Activated CD4-positive, alpha-beta T cell treated with anti-CD3 and anti-CD28 coated beads, Interleukin-2, amount 10 ng/mL, durations not matched to agents 24 days and 14 days (primary cell): ENCODE measurements around the gene CHGA. TPM values are rescaled to one million over a fixed set of nuclear protein-coding genes. Genes with fewer than 3 reads are reported as not detected.

Experiments used
- DNase-seq: peaks from one replicate; pipeline ENCODE4 v3.0.0; 2022
- H3K27ac Mint-ChIP-seq: one replicate; pipeline ENCODE4 v1.8.0; 2022; ENCODE audit warnings: mild to moderate bottlenecking, mixed read lengths
- H3K27me3 Mint-ChIP-seq: one replicate; pipeline ENCODE4 v1.8.0; 2022; ENCODE audit warnings: mixed read lengths
- H3K36me3 Mint-ChIP-seq: one replicate; pipeline ENCODE4 v1.8.0; 2022; ENCODE audit warnings: low read depth, mild to moderate bottlenecking, mixed read lengths
- H3K4me1 Mint-ChIP-seq: one replicate; pipeline ENCODE4 v1.8.0; 2021; ENCODE audit warnings: mixed read lengths
- H3K4me3 Mint-ChIP-seq: one replicate; pipeline ENCODE4 v1.8.0; 2022; ENCODE audit warnings: mild to moderate bottlenecking, moderate library complexity, mixed read lengths
- H3K9me3 Mint-ChIP-seq: one replicate; pipeline ENCODE4 v1.8.0; 2021; ENCODE audit warnings: mixed read lengths
- intact Hi-C: fragments of 100-400 bp; cut with micrococcal nuclease; formaldehyde crosslinking; loops from one replicate; pipeline ENCODE4 v1.15.1; 2023
- total RNA-seq: library from RNA; stranded (reverse); gene quantifications from 2 replicates; pipeline ENCODE4 v1.2.3, GENCODE V29; 2022

The CHGA gene
- total RNA-seq, 1 donor from 2014 or later: not detected

GRCh38 chr14:92929689-92930608 is 7.0 kb downstream of the CHGA start:
- no peak overlapping the region for H3K27ac Mint-ChIP-seq
- H3K9me3 Mint-ChIP-seq: no peaks in the 10 kb centered on the region
- no peak overlapping the region for H3K4me3 Mint-ChIP-seq
- no peak for DNase-seq
- no peaks in the 10 kb centered on the region for H3K36me3 Mint-ChIP-seq
- H3K27me3 Mint-ChIP-seq: no peaks in the 10 kb centered on the region
- intact Hi-C loops: no loop called here
- H3K4me1 Mint-ChIP-seq: no peaks in the 10 kb centered on the region

DNA sequence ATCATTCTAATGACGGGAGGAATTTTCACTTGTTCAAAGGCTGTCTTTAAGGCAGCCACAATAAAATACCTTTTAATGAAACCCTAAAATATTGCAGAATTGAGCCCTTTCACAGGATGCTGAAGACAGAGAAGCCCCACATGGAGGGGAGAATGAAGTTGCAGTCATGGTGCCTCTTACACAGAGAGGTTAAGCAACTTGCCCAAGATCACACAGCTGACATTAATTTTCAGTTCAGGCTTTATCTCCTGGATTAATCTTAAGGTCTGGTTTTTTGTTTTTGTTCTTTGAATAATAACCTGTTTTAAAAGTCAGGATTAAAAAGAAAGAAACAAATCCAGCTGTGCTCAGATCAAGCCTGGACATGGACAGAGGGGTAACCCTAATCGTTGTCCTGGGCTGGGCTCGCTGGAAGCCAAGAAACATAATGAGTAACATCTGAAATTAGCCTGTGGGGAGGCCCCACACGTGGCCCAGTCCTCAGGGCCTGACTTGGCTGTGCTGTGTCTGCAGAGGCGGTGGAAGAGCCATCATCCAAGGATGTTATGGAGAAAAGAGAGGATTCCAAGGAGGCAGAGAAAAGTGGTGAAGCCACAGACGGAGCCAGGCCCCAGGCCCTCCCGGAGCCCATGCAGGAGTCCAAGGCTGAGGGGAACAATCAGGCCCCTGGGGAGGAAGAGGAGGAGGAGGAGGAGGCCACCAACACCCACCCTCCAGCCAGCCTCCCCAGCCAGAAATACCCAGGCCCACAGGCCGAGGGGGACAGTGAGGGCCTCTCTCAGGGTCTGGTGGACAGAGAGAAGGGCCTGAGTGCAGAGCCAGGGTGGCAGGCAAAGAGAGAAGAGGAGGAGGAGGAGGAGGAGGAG is 8.0 kb downstream of the CHGA start:
- intact Hi-C loops: no loop called here
- Mint-ChIP-seq H3K36me3 (no peaks in the 10 kb centered on the region), H3K27me3 (no peaks in the 10 kb centered on the region), H3K4me1 (no peaks in the 10 kb centered on the region), H3K9me3 (no peaks in the 10 kb centered on the region), H3K27ac (no peak overlapping the region), H3K4me3 (no peak overlapping the region)
- DNase-seq: no peak

GRCh38 chr14:92931681-92932447 is 8.9 kb downstream of the CHGA start:
- H3K4me1 Mint-ChIP-seq: no peaks in the 10 kb centered on the region

GRCh38 chr14:92932448-92933395 is 9.8 kb downstream of the CHGA start:
- intact Hi-C loops: no loop called here
- Mint-ChIP-seq H3K4me3 (no peak overlapping the region), H3K27me3 (no peaks in the 10 kb centered on the region), H3K4me1 (no peaks in the 10 kb centered on the region), H3K36me3 (no peaks in the 10 kb centered on the region), H3K27ac (no peak overlapping the region), H3K9me3 (no peaks in the 10 kb centered on the region)
- no peak for DNase-seq

More at GRCh38 chr14:92931681-92932447, 8.9 kb downstream of the CHGA start:
- Mint-ChIP-seq H3K27ac (no peak overlapping the region), H3K9me3 (no peaks in the 10 kb centered on the region), H3K4me3 (no peak overlapping the region), H3K36me3 (no peaks in the 10 kb centered on the region), H3K27me3 (no peaks in the 10 kb centered on the region)
- no peak for DNase-seq
- intact Hi-C loops: no loop called here

DNA sequence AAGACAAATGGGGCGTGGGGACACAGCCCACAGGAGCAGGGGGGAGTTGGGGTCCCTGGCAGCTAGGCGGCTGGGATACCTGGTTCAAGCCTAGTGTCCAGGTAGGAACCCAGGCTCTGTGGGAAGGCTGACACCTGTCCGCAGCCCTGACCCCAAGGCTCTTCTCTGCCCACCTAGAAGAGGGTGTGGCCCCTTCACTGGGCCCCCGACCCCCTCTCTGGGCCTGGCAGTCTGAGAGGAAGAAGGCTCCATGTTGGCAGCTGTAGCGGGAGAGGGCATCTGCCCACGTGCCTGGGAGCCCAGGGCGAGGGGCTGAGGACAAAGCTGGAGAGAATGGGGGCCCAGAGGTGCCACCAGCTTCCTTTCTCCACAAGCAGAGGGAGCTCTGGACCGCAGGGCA is 10.5 kb downstream of the CHGA start:
- Mint-ChIP-seq H3K36me3 (no peaks in the 10 kb centered on the region), H3K27me3 (no peaks in the 10 kb centered on the region), H3K27ac (no peak overlapping the region), H3K4me3 (no peak overlapping the region), H3K9me3 (no peaks in the 10 kb centered on the region), H3K4me1 (no peaks in the 10 kb centered on the region)
- DNase-seq: no peak
- intact Hi-C loops: no loop called here

- no peak overlapping the region for H3K4me3 Mint-ChIP-seq
- DNase-seq: no peak
- no peaks in the 10 kb centered on the region for H3K4me1 Mint-ChIP-seq
- peak overlapping the region; percentile 43 for H3K27ac Mint-ChIP-seq
- no peaks in the 10 kb centered on the region for H3K36me3 Mint-ChIP-seq
- intact Hi-C loops: no loop called here
- H3K9me3 Mint-ChIP-seq: no peaks in the 10 kb centered on the region
- H3K27me3 Mint-ChIP-seq: no peaks in the 10 kb centered on the region
Observed at GRCh38 chr14:92934196-92935085, 11.5 kb downstream of the CHGA start.

- peak overlapping the region; percentile 13 for H3K27ac Mint-ChIP-seq
- H3K4me3 Mint-ChIP-seq: no peak overlapping the region
- H3K27me3 Mint-ChIP-seq: no peaks in the 10 kb centered on the region
- no peaks in the 10 kb centered on the region for H3K9me3 Mint-ChIP-seq
- intact Hi-C loops: no loop called here
- H3K36me3 Mint-ChIP-seq: no peaks in the 10 kb centered on the region
- no peaks in the 10 kb centered on the region for H3K4me1 Mint-ChIP-seq
- DNase-seq: no peak
Observed at GRCh38 chr14:92935446-92935845, 12.5 kb downstream of the CHGA start.

- no peak overlapping the region for H3K4me3 Mint-ChIP-seq
- H3K27me3 Mint-ChIP-seq: no peaks in the 10 kb centered on the region
- intact Hi-C loops: no loop called here
- H3K9me3 Mint-ChIP-seq: no peaks in the 10 kb centered on the region
- no peaks in the 10 kb centered on the region for H3K4me1 Mint-ChIP-seq
- DNase-seq: no peak
- no peak overlapping the region for H3K27ac Mint-ChIP-seq
- no peaks in the 10 kb centered on the region for H3K36me3 Mint-ChIP-seq
Observed at GRCh38 chr14:92936085-92936484, 13.1 kb downstream of the CHGA start.

- no peak for DNase-seq
- H3K27ac Mint-ChIP-seq: no peak overlapping the region
- no peaks in the 10 kb centered on the region for H3K4me1 Mint-ChIP-seq
- H3K9me3 Mint-ChIP-seq: no peaks in the 10 kb centered on the region
- no peaks in the 10 kb centered on the region for H3K27me3 Mint-ChIP-seq
- intact Hi-C loops: no loop called here
- no peak overlapping the region for H3K4me3 Mint-ChIP-seq
- no peaks in the 10 kb centered on the region for H3K36me3 Mint-ChIP-seq
Observed at GRCh38 chr14:92937051-92937937, 14.3 kb downstream of the CHGA start.

- Mint-ChIP-seq H3K27ac (no peak overlapping the region), H3K27me3 (no peaks in the 10 kb centered on the region), H3K4me3 (no peak overlapping the region), H3K36me3 (no peaks in the 10 kb centered on the region), H3K9me3 (no peaks in the 10 kb centered on the region), H3K4me1 (no peaks in the 10 kb centered on the region)
- intact Hi-C loops: no loop called here
- no peak for DNase-seq
Observed at GRCh38 chr14:92938235-92938875, 15.4 kb downstream of the CHGA start.
